Adipocyte (in vitro differentiated cells): ENCODE data around the gene ZNF184.

ENCODE experiments used
- DNase-seq: peaks from one replicate; pipeline ENCODE4 v3.0.0-alpha.2; 2015; ENCODE audit warnings: low read depth
- H3K27me3 ChIP-seq: replicated peaks from 2 replicates; pipeline ENCODE4 v1.7.0; 2013; ENCODE audit warnings: mild to moderate bottlenecking, low read length, moderate library complexity; ENCODE audit not compliant: control insufficient read depth, insufficient read depth
- H3K36me3 ChIP-seq: 2 replicates; pipeline ENCODE4 v1.7.0; 2013; ENCODE audit warnings: low read length, mild to moderate bottlenecking, moderate library complexity; ENCODE audit not compliant: control insufficient read depth, insufficient read depth, severe bottlenecking
- H3K4me1 ChIP-seq: 2 replicates; pipeline ENCODE4 v1.7.0; 2013; ENCODE audit warnings: mild to moderate bottlenecking, low read length, moderate library complexity; ENCODE audit not compliant: control insufficient read depth, insufficient read depth
- H3K4me3 ChIP-seq: 2 replicates; pipeline ENCODE4 v1.7.0; 2013; ENCODE audit warnings: mild to moderate bottlenecking, low read length, moderate library complexity
- H3K9ac ChIP-seq: 2 replicates; pipeline ENCODE4 v1.7.0; 2013; ENCODE audit warnings: mild to moderate bottlenecking, low read length, moderate library complexity
- H3K9me3 ChIP-seq: 2 replicates; pipeline ENCODE4 v1.7.0; 2013; ENCODE audit warnings: mild to moderate bottlenecking, low read length, moderate library complexity; ENCODE audit not compliant: control insufficient read depth

Gene ZNF184

DNA sequence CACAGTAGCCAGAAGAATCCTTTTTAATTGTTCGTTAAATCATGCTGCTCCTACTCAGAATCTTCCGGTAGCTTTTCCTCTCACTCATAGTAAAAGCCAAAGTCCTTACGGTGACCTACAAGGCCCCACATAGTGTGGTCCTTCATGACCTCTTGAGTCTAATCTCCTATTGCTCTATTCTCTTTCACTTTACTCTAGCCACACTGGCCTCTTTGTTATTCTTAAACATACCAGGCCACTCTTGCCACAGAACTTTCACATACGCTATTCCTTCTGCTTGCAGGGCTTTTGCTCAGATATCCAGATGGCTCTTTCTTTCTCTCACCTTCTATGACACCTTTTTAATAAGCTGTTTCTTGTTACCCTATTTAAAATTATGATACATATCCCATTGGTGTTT lies 58.6 kb downstream of the ZNF184 start:
- Histone ChIP-seq H3K9ac (no peak overlapping the region), H3K27me3 (no peaks in the 10 kb centered on the region), H3K4me1 (no peaks in the 10 kb centered on the region), H3K9me3 (peaks cover 8% of the 10 kb centered on the region), H3K36me3 (no peaks in the 10 kb centered on the region), H3K4me3 (no peak overlapping the region)
- no peak for DNase-seq

- Histone ChIP-seq H3K4me3 (no peak overlapping the region), H3K27me3 (no peaks in the 10 kb centered on the region), H3K9me3 (peaks cover 25% of the 10 kb centered on the region), H3K9ac (no peak overlapping the region), H3K36me3 (peaks cover 7% of the 10 kb centered on the region), H3K4me1 (no peaks in the 10 kb centered on the region)
- DNase-seq, result no peak
Observed at GRCh38 chr6:27407153-27407814, 65.6 kb downstream of the ZNF184 start.

DNA sequence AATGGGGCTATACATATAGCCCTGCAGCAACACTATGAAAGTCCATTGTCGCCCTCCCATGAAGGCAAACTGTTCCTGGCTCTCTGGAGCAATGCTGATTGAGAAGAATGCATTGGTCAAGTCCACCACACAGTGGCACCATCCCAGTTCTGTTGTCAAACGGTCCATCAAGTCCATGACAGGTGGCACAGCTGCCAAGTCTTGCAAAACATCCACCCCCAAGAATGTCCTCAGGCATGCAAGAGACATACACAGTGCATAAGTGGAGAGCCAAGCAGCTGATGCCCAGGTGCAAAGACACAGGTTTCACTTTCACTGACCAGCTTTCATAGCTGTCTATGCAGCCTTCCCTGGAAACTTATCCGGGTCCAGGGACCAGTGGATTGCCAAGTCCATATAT lies 66.8 kb downstream of the ZNF184 start:
- no peak overlapping the region for H3K4me3 ChIP-seq

GRCh38 chr6:27400877-27401642 lies 71.8 kb downstream of the ZNF184 start:
- Histone ChIP-seq H3K27me3 (no peaks in the 10 kb centered on the region), H3K9ac (no peak overlapping the region), H3K4me3 (peak overlapping the region; percentile 43), H3K9me3 (peaks cover 77% of the 10 kb centered on the region), H3K4me1 (no peaks in the 10 kb centered on the region), H3K36me3 (peaks cover 53% of the 10 kb centered on the region)
- no peak for DNase-seq

More for the DNA sequence above, 66.8 kb downstream of the ZNF184 start:
- Histone ChIP-seq H3K4me1 (no peaks in the 10 kb centered on the region), H3K9me3 (peaks cover 37% of the 10 kb centered on the region), H3K27me3 (no peaks in the 10 kb centered on the region), H3K9ac (no peak overlapping the region), H3K36me3 (peaks cover 18% of the 10 kb centered on the region)
- DNase-seq, result no peak
